ENCODE measurements around the gene MAGI2.

Gene MAGI2

DNA sequence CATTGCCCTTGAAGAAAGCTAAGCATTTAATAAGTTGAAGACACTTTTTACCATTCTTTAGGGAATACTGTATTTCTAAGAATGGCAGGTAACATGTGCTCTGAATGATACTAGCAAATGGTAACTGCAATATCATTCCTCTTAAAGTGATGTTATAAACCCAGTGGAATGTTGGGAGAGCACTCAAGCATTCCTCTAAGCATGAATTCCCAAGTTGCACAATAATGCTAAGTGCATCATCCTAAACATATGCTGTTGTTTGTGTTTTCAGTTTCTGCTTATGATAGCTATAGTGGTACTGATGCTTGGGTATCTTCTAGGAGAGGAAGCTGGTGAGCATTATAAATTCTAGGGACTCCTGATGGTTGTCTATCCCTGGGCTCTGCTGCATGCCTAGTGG lies 980.9 kb downstream of the MAGI2 start:
- Histone ChIP-seq H4K91ac (ENCODE audit: low read depth, low read length, poor library complexity) (no peak overlapping the region), H3K4me3 (ENCODE audit: low read length in 2 of 2) (no peak overlapping the region), H3K18ac (ENCODE audit: low read length) (no peak overlapping the region), H3K9me3 (replicated peaks in 1 of 2; ENCODE audit: control insufficient read depth in 2 of 2, insufficient read depth in 1 of 2, low read depth in 1 of 2, low read length in 2 of 2) (no peaks in the 10 kb centered on the region), H3K79me1 (ENCODE audit: low read depth, low read length) (no peaks in the 10 kb centered on the region), H3K14ac (ENCODE audit: low read length) (no peak overlapping the region), H2AFZ (ENCODE audit: low read length) (no peak overlapping the region), H3K36me3 (replicated peaks in 1 of 2; ENCODE audit: control insufficient read depth in 2 of 2, insufficient read depth in 2 of 2, low read length in 2 of 2) (no peaks in the 10 kb centered on the region), H3K9ac (ENCODE audit: low read depth, low read length, poor library complexity) (no peak overlapping the region), H3K4me2 (ENCODE audit: insufficient read depth, low read length, poor library complexity, severe bottlenecking) (no peak overlapping the region), H4K8ac (ENCODE audit: low read depth, low read length) (no peak overlapping the region), H3K27me3 (ENCODE audit: control insufficient read depth in 3 of 3, insufficient read depth in 3 of 3, low read depth in 1 of 3, low read length in 3 of 3) (no peaks in the 10 kb centered on the region), H2BK15ac (ENCODE audit: low read length) (no peak overlapping the region), H3K23ac (ENCODE audit: low read depth, low read length, poor library complexity) (no peak overlapping the region), H2BK5ac (ENCODE audit: low read length) (no peak overlapping the region), H2BK120ac (ENCODE audit: low read depth, low read length) (no peak overlapping the region), H2BK12ac (ENCODE audit: low read length) (no peak overlapping the region), H3K4me1 (ENCODE audit: control insufficient read depth in 2 of 2, insufficient read depth in 1 of 2, low read depth in 1 of 2, low read length in 2 of 2) (no peaks in the 10 kb centered on the region), H2AK5ac (ENCODE audit: low read depth, low read length) (no peak overlapping the region), H3K27ac (replicated peaks; ENCODE audit: low read length) (no peak overlapping the region), H3K4ac (ENCODE audit: low read length) (no peak overlapping the region)
- DNase-seq (ENCODE audit: low spot score), result no peak

DNA sequence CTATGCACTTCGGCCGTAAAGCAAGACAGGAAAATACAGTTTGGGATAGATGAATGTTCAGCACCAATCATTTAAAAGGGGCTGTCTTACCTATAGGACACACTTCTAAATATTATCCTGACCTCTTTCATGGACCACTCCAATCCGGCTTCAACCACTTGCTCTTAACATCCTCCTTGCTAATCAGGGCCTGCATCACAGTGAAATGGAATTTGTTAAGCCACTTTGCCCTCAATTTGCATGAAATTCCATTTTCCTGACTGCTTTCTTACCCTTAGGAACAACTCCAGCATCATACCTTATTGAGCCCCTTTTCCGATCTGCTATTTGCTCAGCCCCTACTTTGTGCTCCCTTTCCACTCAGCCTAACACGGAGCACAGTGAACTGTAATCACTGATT lies 987.6 kb downstream of the MAGI2 start:
- H3K14ac ChIP-seq (ENCODE audit: low read length), result no peak overlapping the region
- H3K18ac ChIP-seq (ENCODE audit: low read length), result no peak overlapping the region
- H3K4me3 ChIP-seq (ENCODE audit: low read length in 2 of 2), result no peak overlapping the region
- no peak overlapping the region for H2AFZ ChIP-seq (ENCODE audit: low read length)
- no peak overlapping the region for H4K91ac ChIP-seq (ENCODE audit: low read depth, low read length, poor library complexity)
- no peak overlapping the region for H2BK120ac ChIP-seq (ENCODE audit: low read depth, low read length)
- no peak overlapping the region for H2BK15ac ChIP-seq (ENCODE audit: low read length)
- H2AK5ac ChIP-seq (ENCODE audit: low read depth, low read length), result no peak overlapping the region
- no peaks in the 10 kb centered on the region for H3K79me1 ChIP-seq (ENCODE audit: low read depth, low read length)
- no peak overlapping the region for H3K27ac ChIP-seq (replicated peaks; ENCODE audit: low read length)
- no peaks in the 10 kb centered on the region for H3K4me1 ChIP-seq (ENCODE audit: control insufficient read depth in 2 of 2, insufficient read depth in 1 of 2, low read depth in 1 of 2, low read length in 2 of 2)
- no peaks in the 10 kb centered on the region for H3K27me3 ChIP-seq (ENCODE audit: control insufficient read depth in 3 of 3, insufficient read depth in 3 of 3, low read depth in 1 of 3, low read length in 3 of 3)
- WGBS, 2 donors (ENCODE audit: extremely low coverage in 2 of 2, insufficient read length in 2 of 2, insufficient replicate concordance in 1 of 2), result no CpG with 5 or more reads among the region's 5 CpGs
- no peak overlapping the region for H4K8ac ChIP-seq (ENCODE audit: low read depth, low read length)
- no peak overlapping the region for H3K4ac ChIP-seq (ENCODE audit: low read length)
- no peaks in the 10 kb centered on the region for H3K9me3 ChIP-seq (replicated peaks in 1 of 2; ENCODE audit: control insufficient read depth in 2 of 2, insufficient read depth in 1 of 2, low read depth in 1 of 2, low read length in 2 of 2)
- H3K4me2 ChIP-seq (ENCODE audit: insufficient read depth, low read length, poor library complexity, severe bottlenecking), result no peak overlapping the region
- DNase-seq (ENCODE audit: low spot score), result no peak
- H3K23ac ChIP-seq (ENCODE audit: low read depth, low read length, poor library complexity), result no peak overlapping the region
- no peaks in the 10 kb centered on the region for H3K36me3 ChIP-seq (replicated peaks in 1 of 2; ENCODE audit: control insufficient read depth in 2 of 2, insufficient read depth in 2 of 2, low read length in 2 of 2)
- H3K9ac ChIP-seq (ENCODE audit: low read depth, low read length, poor library complexity), result no peak overlapping the region
- H2BK12ac ChIP-seq (ENCODE audit: low read length), result no peak overlapping the region
- no peak overlapping the region for H2BK5ac ChIP-seq (ENCODE audit: low read length)

DNA sequence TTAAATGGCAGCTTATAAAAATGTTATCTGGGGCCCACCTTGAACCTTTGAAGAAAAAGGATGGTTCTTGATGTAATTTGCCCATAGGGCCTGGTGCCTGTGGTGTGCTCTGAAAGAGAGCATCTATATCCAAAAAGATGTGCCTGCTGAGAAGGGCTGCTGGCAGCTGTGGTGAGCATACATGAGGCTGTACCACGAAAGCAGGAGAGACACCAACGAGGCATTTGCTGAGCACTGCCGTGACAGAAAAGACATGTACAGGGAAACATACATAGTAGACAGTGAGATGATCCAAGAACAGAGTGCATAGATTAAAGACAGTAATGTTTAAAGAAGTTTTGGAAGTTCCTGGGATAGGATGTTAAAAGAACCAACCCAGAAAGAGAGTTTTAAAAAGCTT lies 990.4 kb downstream of the MAGI2 start:
- WGBS, 2 donors (ENCODE audit: extremely low coverage in 2 of 2, insufficient read length in 2 of 2, insufficient replicate concordance in 1 of 2), result no CpG with 5 or more reads among the region's 3 CpGs
- Histone ChIP-seq H3K18ac (ENCODE audit: low read length) (no peak overlapping the region), H3K4me1 (ENCODE audit: control insufficient read depth in 2 of 2, insufficient read depth in 1 of 2, low read depth in 1 of 2, low read length in 2 of 2) (no peaks in the 10 kb centered on the region)

DNA sequence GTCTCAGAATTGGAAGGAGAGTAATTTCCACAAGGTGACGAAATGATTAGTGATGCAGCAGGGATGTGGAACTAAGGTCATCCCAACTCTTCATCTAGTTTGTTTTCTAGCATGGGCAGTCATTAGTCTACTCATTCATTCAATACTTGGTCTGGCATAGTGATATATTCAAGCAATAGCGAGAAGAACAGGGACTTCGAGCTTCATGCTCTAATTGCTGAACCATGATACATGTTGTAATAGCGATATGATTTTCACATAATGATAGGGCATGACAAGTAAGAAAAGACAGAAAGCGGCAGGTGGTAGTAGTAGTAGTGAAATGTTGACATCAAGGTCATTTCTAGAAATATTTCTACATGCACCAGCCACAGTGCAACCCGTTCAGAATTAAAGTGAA lies 1002.8 kb downstream of the MAGI2 start:
- no peak overlapping the region for H2BK12ac ChIP-seq (ENCODE audit: low read length)
- H2AFZ ChIP-seq (ENCODE audit: low read length), result no peak overlapping the region
- no peak overlapping the region for H2AK5ac ChIP-seq (ENCODE audit: low read depth, low read length)
- no peak overlapping the region for H4K91ac ChIP-seq (ENCODE audit: low read depth, low read length, poor library complexity)
- no peak overlapping the region for H3K27ac ChIP-seq (replicated peaks; ENCODE audit: low read length)
- H3K27me3 ChIP-seq (ENCODE audit: control insufficient read depth in 3 of 3, insufficient read depth in 3 of 3, low read depth in 1 of 3, low read length in 3 of 3), result no peaks in the 10 kb centered on the region
- H3K14ac ChIP-seq (ENCODE audit: low read length), result no peak overlapping the region
- no peak for DNase-seq (ENCODE audit: low spot score)
- no peak overlapping the region for H3K18ac ChIP-seq (ENCODE audit: low read length)
- no CpG with 5 or more reads among the region's 6 CpGs for WGBS, 2 donors (ENCODE audit: extremely low coverage in 2 of 2, insufficient read length in 2 of 2, insufficient replicate concordance in 1 of 2)
- no peak overlapping the region for H3K4me3 ChIP-seq (ENCODE audit: low read length in 2 of 2)
- H3K9me3 ChIP-seq (replicated peaks in 1 of 2; ENCODE audit: control insufficient read depth in 2 of 2, insufficient read depth in 1 of 2, low read depth in 1 of 2, low read length in 2 of 2), result no peaks in the 10 kb centered on the region
- H3K36me3 ChIP-seq (replicated peaks in 1 of 2; ENCODE audit: control insufficient read depth in 2 of 2, insufficient read depth in 2 of 2, low read length in 2 of 2), result no peaks in the 10 kb centered on the region
- H3K9ac ChIP-seq (ENCODE audit: low read depth, low read length, poor library complexity), result no peak overlapping the region
- no peak overlapping the region for H3K4ac ChIP-seq (ENCODE audit: low read length)
- H2BK120ac ChIP-seq (ENCODE audit: low read depth, low read length), result no peak overlapping the region
- no peaks in the 10 kb centered on the region for H3K79me1 ChIP-seq (ENCODE audit: low read depth, low read length)
- no peak overlapping the region for H2BK15ac ChIP-seq (ENCODE audit: low read length)
- no peak overlapping the region for H2BK5ac ChIP-seq (ENCODE audit: low read length)
- H3K4me2 ChIP-seq (ENCODE audit: insufficient read depth, low read length, poor library complexity, severe bottlenecking), result no peak overlapping the region
- H3K23ac ChIP-seq (ENCODE audit: low read depth, low read length, poor library complexity), result no peak overlapping the region
- H4K8ac ChIP-seq (ENCODE audit: low read depth, low read length), result no peak overlapping the region
- H3K4me1 ChIP-seq (ENCODE audit: control insufficient read depth in 2 of 2, insufficient read depth in 1 of 2, low read depth in 1 of 2, low read length in 2 of 2), result no peaks in the 10 kb centered on the region

More for the DNA sequence above, 990.4 kb downstream of the MAGI2 start:
- H2BK15ac ChIP-seq (ENCODE audit: low read length), result no peak overlapping the region
- no peak overlapping the region for H3K4me2 ChIP-seq (ENCODE audit: insufficient read depth, low read length, poor library complexity, severe bottlenecking)
- no peak overlapping the region for H3K23ac ChIP-seq (ENCODE audit: low read depth, low read length, poor library complexity)
- H2AFZ ChIP-seq (ENCODE audit: low read length), result no peak overlapping the region
- no peaks in the 10 kb centered on the region for H3K79me1 ChIP-seq (ENCODE audit: low read depth, low read length)
- H3K14ac ChIP-seq (ENCODE audit: low read length), result no peak overlapping the region
- H3K27ac ChIP-seq (replicated peaks; ENCODE audit: low read length), result no peak overlapping the region
- no peak overlapping the region for H4K91ac ChIP-seq (ENCODE audit: low read depth, low read length, poor library complexity)
- H2BK120ac ChIP-seq (ENCODE audit: low read depth, low read length), result no peak overlapping the region
- H3K9me3 ChIP-seq (replicated peaks in 1 of 2; ENCODE audit: control insufficient read depth in 2 of 2, insufficient read depth in 1 of 2, low read depth in 1 of 2, low read length in 2 of 2), result no peaks in the 10 kb centered on the region
- no peak overlapping the region for H3K9ac ChIP-seq (ENCODE audit: low read depth, low read length, poor library complexity)
- no peaks in the 10 kb centered on the region for H3K36me3 ChIP-seq (replicated peaks in 1 of 2; ENCODE audit: control insufficient read depth in 2 of 2, insufficient read depth in 2 of 2, low read length in 2 of 2)
- H3K27me3 ChIP-seq (ENCODE audit: control insufficient read depth in 3 of 3, insufficient read depth in 3 of 3, low read depth in 1 of 3, low read length in 3 of 3), result no peaks in the 10 kb centered on the region
- H2BK12ac ChIP-seq (ENCODE audit: low read length), result no peak overlapping the region
- no peak overlapping the region for H2BK5ac ChIP-seq (ENCODE audit: low read length)
- DNase-seq (ENCODE audit: low spot score), result no peak
- H4K8ac ChIP-seq (ENCODE audit: low read depth, low read length), result no peak overlapping the region
- H3K4me3 ChIP-seq (ENCODE audit: low read length in 2 of 2), result no peak overlapping the region
- no peak overlapping the region for H3K4ac ChIP-seq (ENCODE audit: low read length)
- no peak overlapping the region for H2AK5ac ChIP-seq (ENCODE audit: low read depth, low read length)

Measured in neuronal stem cell (in vitro differentiated cells).